Activated CD8-positive, alpha-beta memory T cell treated with anti-CD3 and anti-CD28 coated beads, Interleukin-2, amount 50 U/mL, for 24 hours (primary cell): ENCODE measurements around the gene RTN1.

Source experiments
- DNase-seq: peaks from one replicate; pipeline ENCODE4 v3.0.0-alpha.2; 2020; ENCODE audit errors: extremely low read depth

The RTN1 gene

GRCh38 chr14:59803052-59803540, 67.5 kb downstream of the RTN1 start:
- DNase-seq, result no peak

GRCh38 chr14:59788176-59788575, 82.4 kb downstream of the RTN1 start:
- no peak for DNase-seq

- no peak for DNase-seq
Observed at GRCh38 chr14:59787045-59787674, 83.4 kb downstream of the RTN1 start.

GRCh38 chr14:59785629-59786028, 84.9 kb downstream of the RTN1 start:
- DNase-seq, result no peak

- DNase-seq, result no peak
Observed at GRCh38 chr14:59782760-59783159, 87.8 kb downstream of the RTN1 start.

- DNase-seq, result no peak
Observed at GRCh38 chr14:59777006-59777579, 93.5 kb downstream of the RTN1 start.

- DNase-seq, result no peak
Observed at GRCh38 chr14:59776468-59776867, 94.1 kb downstream of the RTN1 start.

DNA sequence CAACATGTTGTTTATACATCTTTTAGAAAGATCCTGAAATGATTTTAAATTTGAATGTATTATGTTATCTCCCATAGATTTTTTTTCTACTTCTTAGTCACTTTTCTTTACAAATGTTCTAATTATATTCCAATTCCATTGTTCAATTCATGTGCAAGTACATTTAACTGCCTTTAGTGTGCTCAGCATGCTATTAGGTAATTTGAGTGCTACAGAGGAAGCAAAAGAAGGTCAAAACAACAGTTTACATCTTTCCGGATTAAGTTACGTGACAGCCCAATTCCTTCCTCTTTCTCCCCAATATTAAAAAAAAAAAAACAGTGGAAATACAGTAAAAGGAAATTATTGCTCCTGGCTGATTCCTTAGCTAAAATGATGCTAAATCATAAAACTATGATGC, 98.3 kb downstream of the RTN1 start:
- DNase-seq, result no peak

DNA sequence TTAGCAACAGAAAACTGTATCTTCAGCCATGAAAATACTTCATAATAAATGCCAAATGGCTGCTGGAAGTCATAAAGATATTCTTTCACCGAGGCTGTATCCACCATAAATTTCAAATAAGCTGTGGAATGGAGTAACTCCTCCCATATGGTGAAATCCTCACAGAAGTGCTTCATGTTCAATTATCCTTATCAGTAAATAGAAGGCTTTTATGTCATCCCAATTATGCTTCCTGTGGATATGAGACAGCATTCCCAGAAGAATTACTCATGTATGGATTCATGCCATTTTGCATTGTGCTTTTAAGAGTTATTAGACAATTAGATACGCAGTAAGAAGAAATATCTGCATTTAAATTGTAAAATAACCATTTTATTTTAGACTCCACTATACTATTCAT, 99.0 kb downstream of the RTN1 start:
- DNase-seq, result no peak

DNA sequence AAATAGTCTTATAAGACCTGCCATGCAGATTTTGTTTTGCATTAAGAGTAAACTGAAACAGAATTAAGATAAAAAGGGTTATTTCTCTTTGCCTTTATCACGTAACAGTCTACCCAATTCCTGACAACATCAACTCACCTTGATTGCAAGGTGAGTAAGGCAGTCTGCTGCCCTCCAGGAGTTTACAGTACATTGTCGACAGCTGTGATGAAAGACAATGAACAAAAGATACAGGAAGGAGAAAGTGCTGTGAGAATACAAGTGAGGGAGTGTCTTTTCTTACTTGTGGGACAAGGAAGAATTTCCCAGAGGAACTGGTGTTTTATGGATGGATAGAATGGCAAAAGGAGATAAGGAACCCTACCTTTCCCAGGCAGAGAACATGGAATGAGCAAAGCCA, 101.0 kb downstream of the RTN1 start:
- DNase-seq, result no peak

DNA sequence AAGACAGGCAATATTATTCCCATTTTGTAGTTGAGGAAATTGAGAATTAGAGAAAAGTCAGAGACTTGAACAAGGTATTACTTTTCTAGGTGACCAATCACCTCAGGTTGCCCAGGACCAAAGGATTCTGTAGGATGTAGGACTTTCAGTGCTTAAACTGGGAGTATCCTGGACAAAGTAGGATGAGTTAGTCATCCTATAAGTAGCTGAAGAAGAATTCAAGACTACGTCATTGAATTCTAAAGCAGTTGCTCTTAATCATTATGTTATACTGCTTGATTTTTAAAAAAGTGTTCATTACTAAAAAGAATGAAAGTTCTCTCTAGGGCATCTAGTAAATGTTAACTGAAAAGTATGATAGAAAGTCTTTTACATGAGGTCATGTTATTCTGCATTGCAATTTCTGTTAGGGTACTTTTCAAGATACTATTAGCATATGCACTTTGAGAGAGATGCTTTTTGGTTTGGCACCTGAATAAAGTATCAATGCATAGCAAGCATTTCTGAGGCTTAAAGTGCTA, 101.7 kb downstream of the RTN1 start:
- DNase-seq, result no peak

GRCh38 chr14:59761851-59762250, 108.7 kb downstream of the RTN1 start:
- no peak for DNase-seq

DNA sequence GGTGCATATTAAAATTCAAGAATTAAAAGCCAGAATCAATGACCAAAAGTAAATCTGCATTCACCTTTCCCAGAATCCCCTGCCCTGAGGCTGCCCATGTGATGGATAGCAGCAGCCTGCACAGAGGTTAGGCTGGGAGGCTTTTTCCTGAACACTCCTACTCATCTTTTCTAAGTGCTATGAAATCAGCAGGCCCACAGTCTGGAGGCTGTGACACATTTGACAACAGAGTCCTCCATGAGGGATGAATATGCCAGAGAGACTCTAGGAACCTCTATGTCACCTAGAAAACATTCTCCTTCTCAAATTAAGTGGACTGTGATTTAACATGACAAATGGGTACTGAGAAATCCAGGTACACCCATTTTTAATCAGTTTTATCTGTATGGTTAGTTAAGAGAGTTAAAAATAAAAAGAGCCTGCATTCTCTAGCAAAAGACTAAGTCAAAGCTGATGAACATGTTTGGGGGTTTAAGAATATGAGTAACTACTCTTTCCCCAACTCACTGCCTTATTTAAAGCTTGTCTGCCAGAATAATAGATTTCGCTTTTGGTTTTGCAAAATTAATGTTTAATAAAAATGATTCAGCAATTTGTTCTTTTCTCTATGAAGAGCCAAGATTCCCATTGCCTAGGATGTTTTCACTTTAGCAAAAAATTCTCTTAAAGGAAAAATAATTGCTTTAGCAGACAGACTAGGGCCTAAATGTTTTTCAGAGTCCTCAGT, 115.0 kb downstream of the RTN1 start:
- DNase-seq, result no peak

GRCh38 chr14:59754256-59754655, 116.3 kb downstream of the RTN1 start:
- DNase-seq, result no peak

- DNase-seq, result no peak
Observed at GRCh38 chr14:59753512-59753911, 117.1 kb downstream of the RTN1 start.

- no peak for DNase-seq
Observed at GRCh38 chr14:59751578-59751977, 119.0 kb downstream of the RTN1 start.

DNA sequence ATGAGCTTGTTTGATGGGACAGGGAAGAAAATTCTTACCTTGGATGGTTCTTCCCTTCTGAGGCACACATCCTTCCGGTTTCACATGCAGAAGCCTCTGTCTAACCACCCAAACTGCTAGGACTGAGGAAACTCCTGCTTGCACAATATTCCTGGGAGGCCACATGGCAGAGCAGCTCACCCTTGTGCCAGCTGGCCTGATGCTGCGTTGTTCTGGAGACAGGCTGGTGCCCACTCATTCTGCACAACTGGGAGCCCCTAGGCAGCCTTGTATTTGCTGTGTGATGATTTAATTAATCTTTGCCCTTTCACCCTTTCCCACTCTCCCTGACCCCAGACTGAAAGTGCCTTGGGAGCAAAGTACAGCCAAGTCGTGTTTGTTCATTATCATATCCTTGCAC, 130.8 kb downstream of the RTN1 start:
- no peak for DNase-seq

DNA sequence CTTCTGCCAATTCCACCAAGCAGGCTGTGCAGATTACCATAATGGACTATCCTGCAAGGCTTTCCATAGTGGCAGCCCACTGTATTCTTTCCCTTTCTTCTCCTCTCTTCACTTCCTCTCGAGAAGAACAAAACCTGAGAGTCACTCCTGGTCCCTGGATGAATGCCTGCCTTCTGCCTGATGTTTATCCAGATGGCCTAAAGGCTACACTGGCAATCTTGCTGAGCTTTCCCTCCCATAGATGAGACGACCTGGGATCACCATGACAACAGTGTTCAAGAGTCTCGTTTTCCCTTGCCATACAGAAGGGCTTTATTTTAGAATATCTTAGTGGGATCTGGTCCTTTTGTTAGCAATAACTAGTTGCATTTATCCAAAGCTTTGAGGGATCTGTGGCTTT, 142.3 kb downstream of the RTN1 start:
- no peak for DNase-seq

DNA sequence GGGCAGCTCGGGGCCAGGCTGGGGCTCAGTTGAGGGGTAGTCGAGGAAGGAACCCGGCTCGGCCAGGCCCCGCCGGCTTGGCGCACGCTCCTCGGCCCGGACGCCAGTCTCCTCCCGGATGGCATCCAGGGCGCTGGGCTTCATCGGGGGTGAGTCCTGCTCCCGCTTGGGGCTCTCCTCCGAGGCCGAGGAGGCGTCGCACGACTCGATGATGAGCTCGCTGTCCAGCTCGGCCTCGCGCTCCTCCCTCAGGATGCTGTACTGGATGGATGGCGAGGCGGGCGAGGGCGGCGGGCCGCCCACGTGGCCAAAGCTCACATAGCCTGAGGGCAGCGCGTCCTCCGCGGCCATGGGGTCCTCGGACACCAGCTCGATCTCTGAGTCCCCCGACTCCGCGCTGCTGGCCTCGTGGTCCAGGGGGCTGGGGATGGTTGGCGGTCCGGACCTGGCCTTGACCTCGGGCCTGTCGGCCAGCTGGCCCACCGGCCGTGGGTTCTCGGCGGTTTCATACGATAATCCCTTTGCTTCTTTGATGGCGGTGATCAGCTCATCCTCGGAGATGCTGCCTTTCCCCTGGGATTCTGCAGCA, 143.4 kb downstream of the RTN1 start:
- no peak for DNase-seq

DNA sequence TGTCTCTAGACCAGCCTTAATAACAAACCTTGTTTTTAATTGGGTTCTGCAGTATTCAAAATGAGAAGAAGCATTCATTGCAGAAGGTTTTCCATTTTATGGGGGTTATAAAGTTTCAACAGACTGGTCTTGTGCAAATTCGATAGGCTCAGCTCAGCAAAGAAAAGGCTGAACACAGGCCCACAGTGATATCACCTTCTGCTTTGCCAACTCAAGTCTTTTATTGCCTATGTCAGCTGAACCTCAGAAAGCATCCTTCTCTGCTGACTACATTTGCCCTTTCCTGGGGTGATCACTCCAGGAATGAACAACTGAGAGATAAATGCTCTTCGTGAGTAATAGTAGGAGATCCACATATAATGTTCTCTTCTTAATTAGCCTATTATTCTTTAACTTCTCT, 159.5 kb downstream of the RTN1 start:
- DNase-seq, result no peak

DNA sequence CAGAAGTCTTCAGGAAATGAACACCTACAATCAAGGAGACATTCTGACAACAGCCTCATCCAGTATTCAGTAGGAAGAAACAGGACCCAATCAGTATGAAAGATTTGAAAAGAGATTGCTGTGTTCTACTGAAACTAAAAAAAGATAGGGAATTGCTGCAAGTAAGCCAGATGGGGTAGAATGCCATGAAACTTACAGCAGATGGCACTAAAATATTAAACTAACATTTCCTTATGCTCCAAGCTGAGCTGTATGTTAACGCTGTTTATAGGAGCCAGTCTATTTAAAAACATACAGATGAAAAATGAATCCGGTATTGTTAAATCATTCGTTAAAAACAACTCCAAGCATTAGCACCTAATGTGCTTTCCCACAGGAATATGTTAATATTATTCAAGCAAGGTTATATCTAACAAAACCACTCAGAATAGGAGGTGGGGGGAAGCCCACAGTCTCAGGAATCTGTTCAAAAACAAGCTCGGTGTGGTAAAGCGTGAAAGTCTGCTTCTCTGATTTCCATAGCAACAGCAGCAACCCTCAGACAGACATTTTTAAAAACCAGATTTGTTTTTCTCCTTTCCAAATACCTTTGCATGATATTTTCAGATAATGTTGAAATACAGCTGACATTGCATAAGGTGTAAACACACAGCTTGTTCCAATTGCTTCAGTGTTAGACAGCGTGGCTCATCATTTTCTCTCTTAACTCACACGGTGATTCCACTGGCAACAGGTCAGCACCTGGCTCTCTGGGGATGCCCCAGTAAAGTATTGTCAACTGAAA, 162.6 kb downstream of the RTN1 start:
- no peak for DNase-seq

DNA sequence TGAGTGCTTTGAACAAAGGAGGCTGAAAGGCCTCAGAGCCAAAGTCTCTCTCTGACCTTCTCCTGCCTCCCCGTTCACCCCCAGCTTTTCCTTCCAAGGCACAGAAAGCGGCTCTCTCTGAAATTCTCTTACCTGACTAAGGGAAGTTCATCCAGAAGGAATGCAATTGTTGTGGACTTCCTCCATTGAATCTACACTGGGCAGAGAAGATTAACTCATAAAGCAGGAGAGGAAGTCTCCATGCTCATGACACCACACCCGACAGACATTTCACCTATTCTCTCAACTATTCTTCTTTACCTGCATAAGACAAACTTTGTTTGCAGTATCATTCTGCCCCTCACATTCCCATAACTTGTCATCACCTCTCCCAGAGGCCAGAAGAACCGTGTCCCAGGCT, 164.7 kb downstream of the RTN1 start:
- no peak for DNase-seq
